HUDEP-2 (cell line): Measurements from ENCODE around the gene SLC36A3.
"Not testable (repeated sequence)": the region's sequence is repeated elsewhere in the genome, so short reads cannot be mapped to it uniquely, and the experiment has no call there.

Source experiments
- DNase-seq, 76 experiments: peaks; one replicate each; lab custom pipeline; 2025; ENCODE audit not compliant: unreplicated experiment in 76 of 76; lab: John Stamatoyannopoulos, UW

The SLC36A3 gene

DNA sequence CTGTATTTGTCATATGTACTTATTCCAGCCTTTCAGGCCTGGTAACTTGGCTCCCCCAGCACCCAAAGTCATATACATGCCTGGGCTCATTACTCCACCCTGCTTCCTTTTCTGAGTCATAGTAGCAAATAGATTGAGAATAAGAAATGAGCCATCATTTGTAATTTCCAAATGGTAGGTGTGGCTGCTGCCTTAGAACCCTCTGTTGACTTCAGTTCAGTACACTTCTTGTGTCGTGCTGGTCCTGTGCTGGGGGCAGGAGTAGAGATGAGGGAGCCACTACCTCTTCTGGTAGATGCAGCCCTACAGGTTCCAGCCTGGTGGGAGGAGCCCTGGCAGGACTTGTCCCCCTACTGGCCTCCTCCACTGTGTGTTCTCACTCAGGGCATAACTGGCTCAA is 39.5 kb downstream of the SLC36A3 start:
- DNase-seq = no peak

- DNase-seq = no peak
These were observed 41.0 kb downstream of the SLC36A3 start for GRCh38 chr5:151262532-151262931.

DNA sequence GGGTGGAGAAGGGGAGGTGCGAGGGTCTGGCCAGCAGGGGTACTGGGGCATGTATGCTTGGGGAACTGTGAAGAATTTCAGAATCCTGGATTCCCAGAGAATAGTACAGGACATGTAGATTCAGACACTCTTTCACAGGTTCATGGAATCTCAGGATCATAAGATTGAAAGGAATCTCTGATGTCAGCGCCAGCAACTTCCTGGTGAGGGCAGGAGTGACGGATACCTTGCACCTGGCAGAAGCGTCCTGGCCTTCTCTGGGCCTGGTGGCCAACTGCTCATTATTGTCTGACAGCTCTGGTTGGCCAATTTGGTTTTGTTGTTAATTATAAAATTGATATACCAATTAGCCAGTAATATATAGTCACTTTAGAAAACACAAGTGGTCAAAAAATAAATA is 43.6 kb downstream of the SLC36A3 start:
- DNase-seq = no peak

GRCh38 chr5:151258816-151259215 is 44.8 kb downstream of the SLC36A3 start:
- no peak for DNase-seq

DNA sequence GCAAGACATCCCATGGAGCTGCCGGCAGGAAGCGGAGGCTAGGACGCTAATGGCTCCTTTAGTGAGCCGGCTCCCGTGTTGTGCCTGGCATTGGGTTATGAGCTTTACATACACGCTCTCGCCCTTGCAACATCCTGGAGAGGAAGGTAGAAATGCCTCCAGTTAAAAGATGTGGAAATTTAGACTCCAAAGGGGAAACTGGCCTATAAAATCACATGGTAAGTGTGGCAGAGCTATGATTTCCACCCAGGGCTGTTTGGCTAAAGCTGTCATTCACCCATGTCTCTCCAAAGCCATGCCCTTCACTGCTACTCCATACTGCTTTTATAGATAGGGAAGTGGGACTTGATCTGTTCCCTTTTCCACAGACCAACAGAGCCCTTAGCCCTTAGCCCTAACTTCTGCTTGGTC is 45.4 kb downstream of the SLC36A3 start:
- no peak for DNase-seq

- no peak for DNase-seq
These were observed 45.8 kb downstream of the SLC36A3 start for GRCh38 chr5:151257731-151258181.

DNA sequence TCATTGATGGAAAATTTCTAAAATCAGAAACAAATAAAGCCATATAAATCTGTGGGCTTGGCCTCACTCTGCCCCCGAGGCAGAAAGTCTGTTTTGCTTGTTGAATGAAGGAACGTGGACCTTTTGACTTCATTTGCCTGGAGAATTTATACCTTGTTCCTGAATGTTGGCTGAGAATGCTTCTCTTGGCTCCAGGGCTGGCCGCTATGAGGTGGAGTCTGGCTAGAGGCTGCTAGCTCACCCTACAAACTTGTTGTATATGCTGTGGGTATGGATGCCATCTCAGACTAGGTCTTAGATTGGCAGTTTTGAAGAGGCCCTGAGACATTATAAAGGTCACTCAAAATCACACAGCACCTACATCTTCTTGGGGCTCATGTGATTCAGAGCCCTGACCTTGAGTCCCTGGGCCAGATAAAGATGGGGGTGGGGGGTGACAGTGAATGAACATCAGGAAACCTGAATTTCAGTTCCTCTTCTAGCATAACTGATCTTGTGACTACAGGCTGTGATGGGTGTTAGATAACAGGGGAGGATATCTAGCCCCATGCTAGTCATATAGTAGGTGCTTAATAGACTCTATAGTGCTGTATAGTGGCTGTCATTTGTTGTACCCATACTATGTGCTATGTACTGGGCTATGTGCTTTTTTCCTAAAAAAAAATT is 47.8 kb downstream of the SLC36A3 start:
- DNase-seq = peak in 61 of 76 experiments; percentile 6 to 77 (median 32)

- not testable (repeated sequence) for DNase-seq
These were observed 48.6 kb downstream of the SLC36A3 start for GRCh38 chr5:151254990-151255389.

DNA sequence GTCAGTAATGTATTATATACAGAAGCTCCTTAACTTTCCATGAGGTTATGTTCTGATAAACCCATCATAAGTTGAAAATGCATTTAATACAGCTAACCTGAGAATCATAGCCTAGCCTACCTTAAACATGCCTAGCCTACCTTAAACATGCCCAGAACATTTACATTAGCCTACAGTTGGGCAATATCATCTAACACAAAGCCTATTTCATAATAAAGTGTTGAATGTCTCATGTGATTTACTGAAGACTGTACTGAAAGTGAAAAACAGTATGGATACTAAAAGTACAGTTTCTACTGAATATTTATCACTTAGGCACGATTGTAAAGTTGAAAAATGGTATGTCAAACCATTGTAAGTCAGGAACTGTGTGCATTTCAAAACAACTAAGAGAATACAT is 49.0 kb downstream of the SLC36A3 start:
- no peak for DNase-seq

DNA sequence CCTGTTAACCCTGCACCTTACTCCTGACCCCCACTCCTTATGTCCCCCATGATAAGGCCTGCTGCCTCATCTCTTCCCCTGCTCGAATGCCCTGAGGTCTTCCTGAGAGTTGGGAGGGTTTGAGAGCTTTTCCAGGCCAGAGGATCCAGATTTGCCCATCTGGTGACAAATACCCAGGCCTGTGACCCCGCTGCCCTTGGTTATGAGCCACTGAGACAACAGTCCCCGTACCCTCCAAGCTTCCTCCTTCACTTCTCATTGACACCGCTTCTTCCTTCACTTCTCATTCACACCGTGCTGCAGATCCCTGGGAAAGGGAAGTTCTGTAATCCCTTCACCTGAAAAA is 50.0 kb downstream of the SLC36A3 start:
- DNase-seq = no peak

GRCh38 chr5:151252762-151253604 is 50.6 kb downstream of the SLC36A3 start, which contains the start of gene GM2A:
GM2A (plus strand) TSS chr5:151253185; CDS start chr5:151253217, 32 bp downstream.
- peak; percentile 50 to 100 (median 99) for DNase-seq

GRCh38 chr5:151251621-151252020 is 51.9 kb downstream of the SLC36A3 start:
- DNase-seq = no peak

DNA sequence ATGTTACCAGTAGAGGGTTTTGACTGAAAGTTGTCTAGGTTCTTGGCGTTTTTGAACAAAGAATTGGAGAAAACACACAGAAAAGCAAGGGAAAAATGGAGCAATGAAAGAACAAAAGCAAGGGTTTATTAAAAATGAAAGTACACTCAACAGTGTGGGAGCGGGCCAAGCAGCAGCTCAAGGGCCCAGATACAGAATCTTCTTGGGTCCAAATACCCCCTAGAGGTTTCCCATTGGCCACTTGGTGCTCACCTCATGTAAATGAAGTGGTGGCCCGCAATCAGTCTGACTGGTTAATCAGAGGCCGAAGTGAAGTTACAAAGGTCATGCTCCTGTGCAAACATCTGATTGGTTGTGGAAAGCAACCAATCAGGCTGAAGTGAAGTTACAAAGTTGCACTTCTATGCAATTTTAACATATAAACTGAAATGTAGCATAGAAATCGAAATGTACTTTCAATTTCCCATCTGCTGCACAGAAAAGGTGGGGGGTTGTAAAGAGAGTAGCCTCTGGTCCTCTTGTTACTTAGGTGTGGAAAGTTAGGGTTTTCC is 52.5 kb downstream of the SLC36A3 start:
- DNase-seq = peak in 2 of 76 experiments; percentile 1 to 21

GRCh38 chr5:151250346-151251000 is 53.1 kb downstream of the SLC36A3 start:
- DNase-seq = no peak

- no peak for DNase-seq
These were observed 54.3 kb downstream of the SLC36A3 start for GRCh38 chr5:151249281-151249680.

GRCh38 chr5:151248651-151249050 is 54.9 kb downstream of the SLC36A3 start:
- no peak for DNase-seq

- DNase-seq = no peak
These were observed 57.8 kb downstream of the SLC36A3 start for GRCh38 chr5:151245680-151246219.

- no peak for DNase-seq
These were observed 59.4 kb downstream of the SLC36A3 start for GRCh38 chr5:151244206-151244605.

GRCh38 chr5:151243564-151243963 is 60.0 kb downstream of the SLC36A3 start:
- DNase-seq = no peak

GRCh38 chr5:151243127-151243526 is 60.4 kb downstream of the SLC36A3 start:
- no peak for DNase-seq
